Adipocyte (in vitro differentiated cells): Measurements from ENCODE around the gene DEPDC5.
A peak's percentile ranks its signal among the peaks of the same experiment; 100 is the strongest.

Experiments used
- DNase-seq: peaks from one replicate; pipeline ENCODE4 v3.0.0-alpha.2; 2015; ENCODE audit warnings: low read depth
- H3K27me3 ChIP-seq: replicated peaks from 2 replicates; pipeline ENCODE4 v1.7.0; 2013; ENCODE audit warnings: mild to moderate bottlenecking, low read length, moderate library complexity; ENCODE audit not compliant: control insufficient read depth, insufficient read depth
- H3K36me3 ChIP-seq: 2 replicates; pipeline ENCODE4 v1.7.0; 2013; ENCODE audit warnings: low read length, mild to moderate bottlenecking, moderate library complexity; ENCODE audit not compliant: control insufficient read depth, insufficient read depth, severe bottlenecking
- H3K4me1 ChIP-seq: 2 replicates; pipeline ENCODE4 v1.7.0; 2013; ENCODE audit warnings: mild to moderate bottlenecking, low read length, moderate library complexity; ENCODE audit not compliant: control insufficient read depth, insufficient read depth
- H3K4me3 ChIP-seq: 2 replicates; pipeline ENCODE4 v1.7.0; 2013; ENCODE audit warnings: mild to moderate bottlenecking, low read length, moderate library complexity
- H3K9ac ChIP-seq: 2 replicates; pipeline ENCODE4 v1.7.0; 2013; ENCODE audit warnings: mild to moderate bottlenecking, low read length, moderate library complexity
- H3K9me3 ChIP-seq: 2 replicates; pipeline ENCODE4 v1.7.0; 2013; ENCODE audit warnings: mild to moderate bottlenecking, low read length, moderate library complexity; ENCODE audit not compliant: control insufficient read depth

The DEPDC5 gene

DNA sequence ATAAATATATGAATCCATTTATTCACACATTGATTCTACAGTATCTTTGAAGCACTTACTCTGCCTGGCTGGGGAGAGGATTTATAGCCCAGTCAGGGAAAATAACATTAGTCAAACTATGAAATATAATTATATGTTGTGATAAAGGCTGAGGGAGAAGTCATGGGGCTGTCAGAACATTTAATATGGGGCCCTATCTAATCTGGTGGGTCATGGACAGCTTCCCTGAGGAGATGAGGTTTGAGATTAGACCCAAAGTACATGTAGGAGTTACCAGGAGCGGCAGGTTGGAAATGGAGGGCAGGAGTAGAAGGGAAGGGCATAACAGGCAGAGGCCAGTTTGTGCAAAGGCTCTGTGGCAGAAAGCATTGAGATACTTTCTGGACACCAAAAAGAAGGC lies 86.2 kb downstream of the DEPDC5 start:
- no peak for DNase-seq
- no peaks in the 10 kb centered on the region for H3K9me3 ChIP-seq
- H3K36me3 ChIP-seq: peaks cover 43% of the 10 kb centered on the region

DNA sequence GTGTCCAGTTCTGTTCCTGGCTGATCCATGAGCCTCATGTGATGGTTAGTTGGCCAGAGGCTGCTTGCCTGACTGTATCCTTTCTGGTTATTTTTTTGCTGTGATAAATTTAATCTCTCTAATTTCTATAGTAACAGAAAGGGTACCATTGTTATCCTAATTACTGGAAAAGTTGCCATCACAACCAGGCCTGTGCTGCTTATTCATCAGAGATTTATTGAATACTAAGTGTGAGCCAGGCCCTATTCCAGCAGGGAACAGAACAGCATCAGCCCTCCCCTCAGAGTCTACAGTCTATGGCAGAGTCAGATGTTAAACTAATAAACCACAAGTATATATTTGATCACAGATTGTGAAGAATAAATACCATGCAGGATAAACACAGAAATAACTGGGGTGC lies 86.8 kb downstream of the DEPDC5 start:
- H3K27me3 ChIP-seq: no peaks in the 10 kb centered on the region
- DNase-seq: no peak
- H3K9ac ChIP-seq: no peak overlapping the region
- no peak overlapping the region for H3K4me3 ChIP-seq
- no peaks in the 10 kb centered on the region for H3K9me3 ChIP-seq
- peaks cover 46% of the 10 kb centered on the region for H3K36me3 ChIP-seq
- peaks cover 9% of the 10 kb centered on the region for H3K4me1 ChIP-seq

More for the DNA sequence above, 86.2 kb downstream of the DEPDC5 start:
- no peak overlapping the region for H3K9ac ChIP-seq
- H3K27me3 ChIP-seq: no peaks in the 10 kb centered on the region
- peaks cover 9% of the 10 kb centered on the region for H3K4me1 ChIP-seq
- no peak overlapping the region for H3K4me3 ChIP-seq

DNA sequence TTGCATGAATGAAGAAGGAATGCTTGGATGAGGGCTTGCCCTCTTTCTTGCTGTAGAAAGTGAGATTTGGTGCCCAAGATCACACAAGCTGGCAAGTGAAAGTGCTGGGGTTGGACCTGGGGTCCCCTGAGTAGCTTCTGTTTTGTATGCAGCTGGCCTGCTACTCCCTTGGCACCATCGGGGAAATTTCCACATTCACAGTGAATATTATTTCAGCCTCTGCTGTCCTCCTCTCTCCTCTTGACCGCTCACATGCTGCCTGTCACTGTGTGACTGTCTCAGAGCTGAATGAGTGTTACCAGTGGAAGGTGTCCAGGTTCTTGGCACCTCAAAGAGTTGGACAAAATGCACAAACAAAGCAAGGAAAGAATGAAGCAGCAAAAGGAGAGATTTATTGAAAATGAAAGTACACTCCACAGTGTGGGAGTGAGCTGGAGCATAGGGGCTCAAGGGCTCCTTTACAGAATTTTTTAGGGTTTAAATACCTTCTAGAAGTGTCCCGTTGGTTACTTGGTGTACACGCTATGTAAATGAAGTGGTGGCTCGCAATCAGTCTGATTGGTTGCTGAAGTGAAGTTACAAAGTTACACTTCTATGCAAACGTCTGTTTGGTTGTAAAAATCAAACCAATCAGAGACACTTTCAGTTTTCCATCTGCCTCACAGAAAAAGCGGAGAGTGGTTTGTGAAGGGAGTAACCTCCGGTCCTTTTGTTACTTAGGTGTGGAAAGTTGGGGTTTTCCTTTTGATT lies 87.4 kb downstream of the DEPDC5 start:
- Histone ChIP-seq H3K9ac (no peak overlapping the region), H3K9me3 (no peaks in the 10 kb centered on the region), H3K27me3 (no peaks in the 10 kb centered on the region), H3K4me3 (peak overlapping the region; percentile 12), H3K36me3 (peaks cover 47% of the 10 kb centered on the region), H3K4me1 (peaks cover 9% of the 10 kb centered on the region)
- DNase-seq: no peak

DNA sequence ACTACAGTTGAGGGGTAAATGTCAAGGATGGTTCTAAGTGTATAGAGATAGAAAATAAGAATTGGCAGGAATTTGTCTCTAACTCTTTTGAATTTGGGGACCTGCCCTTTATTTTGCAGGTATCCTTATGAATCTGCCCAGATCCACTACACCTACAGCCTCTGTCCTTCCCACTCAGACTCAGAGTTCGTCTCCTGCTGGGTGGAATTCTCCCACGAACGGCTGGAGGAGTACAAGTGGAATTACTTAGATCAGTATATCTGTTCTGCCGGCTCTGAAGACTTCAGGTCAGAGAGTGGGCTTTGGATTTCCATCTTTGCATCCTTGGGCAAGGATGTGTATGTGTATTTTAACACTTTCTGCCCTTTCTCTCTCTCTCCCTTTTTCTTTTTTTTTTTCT lies 89.7 kb downstream of the DEPDC5 start:
- H3K9me3 ChIP-seq: no peaks in the 10 kb centered on the region
- no peaks in the 10 kb centered on the region for H3K27me3 ChIP-seq
- no peak overlapping the region for H3K9ac ChIP-seq
- peaks cover 55% of the 10 kb centered on the region for H3K36me3 ChIP-seq
- H3K4me3 ChIP-seq: no peak overlapping the region
- peaks cover 9% of the 10 kb centered on the region for H3K4me1 ChIP-seq
- no peak for DNase-seq

DNA sequence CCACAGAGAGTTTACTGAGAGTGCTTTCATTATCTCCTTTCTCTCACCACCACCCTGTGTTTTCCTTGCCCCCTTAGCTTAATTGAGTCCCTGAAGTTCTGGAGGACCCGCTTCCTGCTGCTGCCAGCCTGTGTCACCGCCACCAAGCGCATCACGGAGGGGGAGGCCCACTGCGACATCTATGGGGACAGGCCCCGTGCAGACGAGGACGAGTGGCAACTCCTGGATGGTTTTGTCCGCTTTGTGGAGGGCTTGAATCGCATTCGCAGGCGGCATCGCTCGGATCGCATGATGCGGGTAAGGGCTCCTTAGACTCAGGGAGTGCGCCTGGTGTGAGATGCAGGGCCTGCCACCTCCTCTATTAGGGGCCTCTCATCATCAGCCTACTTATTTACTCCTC lies 91.1 kb downstream of the DEPDC5 start:
- H3K4me3 ChIP-seq: no peak overlapping the region
- peaks cover 50% of the 10 kb centered on the region for H3K36me3 ChIP-seq
- DNase-seq: no peak
- H3K27me3 ChIP-seq: no peaks in the 10 kb centered on the region
- no peaks in the 10 kb centered on the region for H3K9me3 ChIP-seq
- H3K4me1 ChIP-seq: peaks cover 9% of the 10 kb centered on the region
- no peak overlapping the region for H3K9ac ChIP-seq

DNA sequence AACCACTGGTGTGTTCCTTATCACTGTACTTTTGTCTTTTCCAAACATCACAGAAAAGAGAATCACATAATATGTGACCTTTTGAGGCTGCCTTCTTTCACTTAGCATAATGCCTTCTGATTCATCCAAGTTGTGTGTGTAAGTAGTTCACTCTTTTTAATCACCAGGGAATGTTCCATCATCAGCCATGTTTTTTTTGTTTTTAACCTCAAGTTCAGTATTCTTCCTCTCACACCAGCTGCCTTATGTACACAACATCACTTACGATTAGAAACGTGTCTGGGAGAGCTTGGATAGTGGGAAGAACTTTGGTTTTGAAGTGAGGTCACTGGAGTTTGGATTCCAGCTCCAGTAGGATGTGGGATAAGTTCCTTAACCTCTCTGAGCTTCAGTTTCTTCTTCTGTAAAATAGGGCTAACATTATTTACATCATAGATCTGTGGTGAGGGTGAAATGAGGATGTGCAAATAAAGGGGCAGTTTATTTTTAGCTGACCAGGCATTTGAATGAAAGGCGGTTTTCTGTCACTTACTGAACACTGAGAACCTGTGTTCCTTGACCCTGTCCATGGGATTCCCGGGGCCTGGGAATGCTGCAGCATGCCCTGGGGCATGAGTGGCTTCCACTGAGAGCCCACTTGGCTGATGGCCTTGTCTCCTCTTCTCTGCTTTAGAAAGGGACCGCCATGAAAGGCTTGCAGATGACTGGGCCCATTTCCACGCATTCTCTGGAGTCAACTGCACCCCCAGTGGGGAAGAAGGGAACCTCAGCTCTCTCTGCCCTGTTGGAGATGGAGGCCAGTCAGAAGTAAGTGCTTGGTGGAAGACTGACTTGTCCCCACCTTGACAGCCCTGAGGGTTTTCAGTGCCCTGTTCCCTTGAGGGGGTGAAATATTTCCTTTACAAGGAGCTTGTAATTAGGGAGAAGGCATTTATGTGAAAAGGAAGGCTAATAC lies 92.6 kb downstream of the DEPDC5 start:
- H3K27me3 ChIP-seq: no peaks in the 10 kb centered on the region
- H3K4me3 ChIP-seq: no peak overlapping the region
- peaks cover under 1% of the 10 kb centered on the region for H3K4me1 ChIP-seq
- DNase-seq: no peak
- H3K9me3 ChIP-seq: no peaks in the 10 kb centered on the region
- peaks cover 51% of the 10 kb centered on the region for H3K36me3 ChIP-seq
- no peak overlapping the region for H3K9ac ChIP-seq

DNA sequence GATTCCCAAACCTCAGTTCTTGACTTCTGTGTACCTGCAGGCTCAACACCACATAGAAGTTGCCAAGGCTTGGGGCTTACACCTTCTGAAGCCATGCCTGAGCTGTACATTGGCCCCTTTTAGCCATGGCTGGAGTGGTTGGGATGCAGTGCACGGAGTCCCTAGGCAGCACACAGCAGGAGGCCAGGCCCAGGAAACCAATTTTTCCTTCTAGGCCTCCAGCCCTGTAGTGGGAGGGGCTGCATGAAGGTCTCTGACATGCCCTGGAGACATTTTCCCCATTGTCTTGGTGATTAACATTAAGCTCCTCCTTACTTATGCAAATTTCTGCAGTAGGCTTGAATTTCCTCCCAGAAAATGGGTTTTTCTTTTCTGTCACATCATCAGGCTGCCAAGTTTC lies 94.6 kb downstream of the DEPDC5 start:
- H3K9ac ChIP-seq: no peak overlapping the region
- peaks cover 53% of the 10 kb centered on the region for H3K36me3 ChIP-seq
- H3K4me3 ChIP-seq: no peak overlapping the region
- no peaks in the 10 kb centered on the region for H3K27me3 ChIP-seq
- no peaks in the 10 kb centered on the region for H3K9me3 ChIP-seq
- no peaks in the 10 kb centered on the region for H3K4me1 ChIP-seq
- no peak for DNase-seq

DNA sequence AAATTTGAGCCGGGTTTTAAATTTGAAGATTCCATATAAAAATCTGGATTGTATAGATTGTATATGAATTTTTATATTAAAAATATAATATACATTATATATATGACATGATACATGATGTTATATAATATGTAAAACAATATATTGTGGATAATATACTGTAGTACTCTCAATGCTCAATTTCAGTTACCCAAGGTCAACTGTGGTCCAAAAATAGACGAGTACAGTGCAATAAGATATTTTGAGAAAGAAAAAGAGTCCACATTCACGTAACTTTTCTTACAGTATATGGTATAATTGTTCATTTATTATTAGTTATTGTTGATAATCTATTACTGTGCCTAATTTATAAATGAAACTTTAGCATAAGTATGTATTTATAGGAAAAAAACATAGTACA lies 96.3 kb downstream of the DEPDC5 start:
- no peaks in the 10 kb centered on the region for H3K27me3 ChIP-seq
- no peak overlapping the region for H3K9ac ChIP-seq
- peaks cover 44% of the 10 kb centered on the region for H3K36me3 ChIP-seq
- H3K4me3 ChIP-seq: no peak overlapping the region
- H3K9me3 ChIP-seq: no peaks in the 10 kb centered on the region
- no peaks in the 10 kb centered on the region for H3K4me1 ChIP-seq
- no peak for DNase-seq

DNA sequence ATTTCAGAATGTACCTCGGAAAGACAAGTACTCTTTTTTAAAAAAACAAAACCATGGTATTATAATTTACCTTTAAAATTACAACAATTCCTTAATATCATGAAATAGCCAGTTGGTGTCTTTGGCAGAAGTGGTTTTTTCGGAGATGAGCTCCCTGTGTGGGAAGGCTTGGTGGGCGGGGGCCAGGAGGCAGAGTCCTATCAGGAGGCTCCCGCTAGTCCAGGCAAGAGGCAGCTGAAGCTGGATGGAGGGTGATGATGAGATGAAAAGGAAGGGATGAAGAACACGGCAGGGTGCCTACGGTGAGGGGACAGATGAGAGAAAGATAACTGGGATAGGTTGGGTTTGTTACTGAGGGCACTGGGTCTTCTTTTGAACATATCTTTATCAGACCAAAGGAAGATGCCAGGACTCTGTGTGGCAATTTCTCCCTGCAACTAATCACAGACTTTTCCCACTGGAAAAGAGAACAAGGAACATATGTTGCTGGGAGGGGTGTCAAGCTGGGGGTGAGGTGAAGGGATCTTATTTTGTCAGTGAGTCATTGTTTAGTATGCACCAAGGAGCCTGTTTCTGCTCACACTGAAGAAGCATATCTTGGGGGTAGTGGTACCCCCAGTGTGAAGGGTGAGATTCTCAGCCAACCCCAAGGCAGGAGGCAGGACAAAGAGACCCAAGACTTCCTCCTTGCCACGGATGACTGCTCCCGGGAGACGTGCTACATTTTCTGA lies 99.0 kb downstream of the DEPDC5 start:
- H3K4me1 ChIP-seq: no peaks in the 10 kb centered on the region
- H3K36me3 ChIP-seq: peaks cover 33% of the 10 kb centered on the region
- H3K9ac ChIP-seq: no peak overlapping the region
- no peaks in the 10 kb centered on the region for H3K27me3 ChIP-seq
- no peak overlapping the region for H3K4me3 ChIP-seq
- H3K9me3 ChIP-seq: no peaks in the 10 kb centered on the region
- peak; percentile 38 for DNase-seq

DNA sequence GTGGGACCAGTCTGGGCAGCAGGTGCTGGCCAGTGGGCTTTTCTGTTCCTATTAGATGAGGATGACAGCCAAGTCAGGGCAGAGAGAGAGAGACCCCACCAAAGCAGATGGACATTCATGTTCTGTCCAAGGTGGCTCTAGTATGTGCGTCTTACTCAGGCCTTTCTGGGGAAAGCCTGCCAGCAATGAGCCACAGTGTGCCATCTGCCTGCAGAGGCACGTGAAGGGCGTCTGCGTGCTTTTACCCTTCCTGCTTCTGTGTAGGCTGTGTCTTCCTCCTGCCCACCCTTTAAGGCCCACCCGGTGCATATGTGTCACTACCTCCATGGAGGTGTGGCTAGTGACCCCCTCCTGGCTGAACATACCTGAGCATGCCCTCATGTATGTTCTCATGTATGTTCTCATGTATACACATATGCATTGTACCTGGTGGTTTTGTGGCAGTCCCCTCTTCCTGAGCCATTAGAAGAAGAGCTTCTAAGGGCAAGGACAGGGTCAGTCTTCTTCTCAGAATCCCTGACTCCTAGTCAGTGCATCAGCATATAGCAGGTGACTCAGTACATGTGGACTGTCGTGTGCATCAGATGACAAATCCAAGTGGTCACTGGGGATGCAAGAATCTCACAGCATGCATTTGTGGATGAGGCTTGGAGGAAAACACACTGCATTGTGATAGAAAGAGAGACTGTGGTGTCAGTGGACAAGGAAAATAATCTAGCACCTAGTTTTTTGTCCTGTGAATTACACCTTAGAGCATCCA lies 100.1 kb downstream of the DEPDC5 start:
- peaks cover 24% of the 10 kb centered on the region for H3K36me3 ChIP-seq
- no peak overlapping the region for H3K9ac ChIP-seq
- no peak for DNase-seq
- H3K27me3 ChIP-seq: no peaks in the 10 kb centered on the region
- no peaks in the 10 kb centered on the region for H3K9me3 ChIP-seq
- no peak overlapping the region for H3K4me3 ChIP-seq
- no peaks in the 10 kb centered on the region for H3K4me1 ChIP-seq
